ENCODE data around the gene PSD. TPM values are rescaled to one million over a fixed set of nuclear protein-coding genes. Genes with fewer than 3 reads are reported as not detected.

Gene PSD
- total RNA-seq, 4 donors from 2014 or later = 0.56 to 4.5 (median 2.1) TPM

DNA sequence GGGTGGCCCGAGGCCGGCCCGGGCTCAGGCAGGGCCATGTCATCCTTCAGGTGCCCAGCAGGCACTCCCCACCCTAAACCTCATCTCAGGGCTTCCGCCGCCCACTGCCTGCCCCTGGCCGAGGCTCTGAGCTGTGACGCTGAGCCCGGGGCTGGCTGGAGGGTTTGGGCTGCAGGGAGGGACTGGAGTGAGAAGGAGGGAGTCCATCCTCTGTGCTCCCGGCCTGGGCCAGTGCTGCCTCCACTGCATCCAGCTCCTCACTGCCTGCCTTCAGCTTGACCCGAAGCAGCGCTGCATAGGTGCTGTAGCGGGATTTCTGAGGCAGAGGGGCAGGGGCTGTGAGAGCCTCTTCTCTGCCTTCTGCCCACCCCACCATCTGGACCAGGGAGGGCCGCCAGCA is 15.5 kb downstream of the PSD start:
- no peak for DNase-seq (ENCODE audit: low spot score in 2 of 2)
- 80 to 94% methylated on average over 7 to 9 of the region's 13 CpGs for WGBS, 2 donors

DNA sequence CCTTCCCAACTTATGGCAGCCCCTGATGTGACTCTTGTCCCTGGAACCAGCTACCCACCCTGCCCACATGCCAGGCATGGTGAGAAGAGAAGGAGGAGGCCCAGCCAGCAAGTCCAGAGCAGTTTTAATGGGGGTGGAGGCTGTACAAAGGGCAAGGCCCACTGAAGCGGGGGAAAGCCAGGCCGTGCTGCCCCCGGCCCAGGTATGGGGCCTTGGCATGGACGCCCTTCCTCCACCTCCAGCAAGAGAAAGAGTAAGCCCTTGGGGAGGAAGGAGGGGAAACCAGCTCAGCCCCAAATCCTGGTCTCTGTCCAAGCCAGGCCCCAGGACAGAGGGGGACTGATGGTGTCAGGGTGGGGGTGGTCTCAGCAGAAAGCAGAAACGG is 16.1 kb downstream of the PSD start:
- 72 to 87% methylated on average over 5 of the region's 5 CpGs for WGBS, 2 donors
- no peak overlapping the region for H3K4me3 ChIP-seq (ENCODE audit: low read depth, poor library complexity, severe bottlenecking)
- intact Hi-C loops (cut with DNase I; ENCODE audit: low total_unique reads) = no loop called here
- DNase-seq (ENCODE audit: low spot score in 2 of 2) = no peak
- no peak for TF ChIP-seq POLR2A (IDR thresholded peaks at IDR 0.05)
- TF ChIP-seq, protein P1, sequence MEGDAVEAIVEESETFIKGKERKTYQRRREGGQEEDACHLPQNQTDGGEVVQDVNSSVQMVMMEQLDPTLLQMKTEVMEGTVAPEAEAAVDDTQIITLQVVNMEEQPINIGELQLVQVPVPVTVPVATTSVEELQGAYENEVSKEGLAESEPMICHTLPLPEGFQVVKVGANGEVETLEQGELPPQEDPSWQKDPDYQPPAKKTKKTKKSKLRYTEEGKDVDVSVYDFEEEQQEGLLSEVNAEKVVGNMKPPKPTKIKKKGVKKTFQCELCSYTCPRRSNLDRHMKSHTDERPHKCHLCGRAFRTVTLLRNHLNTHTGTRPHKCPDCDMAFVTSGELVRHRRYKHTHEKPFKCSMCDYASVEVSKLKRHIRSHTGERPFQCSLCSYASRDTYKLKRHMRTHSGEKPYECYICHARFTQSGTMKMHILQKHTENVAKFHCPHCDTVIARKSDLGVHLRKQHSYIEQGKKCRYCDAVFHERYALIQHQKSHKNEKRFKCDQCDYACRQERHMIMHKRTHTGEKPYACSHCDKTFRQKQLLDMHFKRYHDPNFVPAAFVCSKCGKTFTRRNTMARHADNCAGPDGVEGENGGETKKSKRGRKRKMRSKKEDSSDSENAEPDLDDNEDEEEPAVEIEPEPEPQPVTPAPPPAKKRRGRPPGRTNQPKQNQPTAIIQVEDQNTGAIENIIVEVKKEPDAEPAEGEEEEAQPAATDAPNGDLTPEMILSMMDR (IDR thresholded peaks at IDR 0.05) = no peak

More for the DNA sequence above, 15.5 kb downstream of the PSD start:
- no peak for TF ChIP-seq POLR2A (IDR thresholded peaks at IDR 0.05)
- TF ChIP-seq, protein P1 (IDR thresholded peaks at IDR 0.05) = no peak
- intact Hi-C loops (cut with DNase I; ENCODE audit: low total_unique reads) = no loop called here
- H3K4me3 ChIP-seq (ENCODE audit: low read depth, poor library complexity, severe bottlenecking) = no peak overlapping the region

DNA sequence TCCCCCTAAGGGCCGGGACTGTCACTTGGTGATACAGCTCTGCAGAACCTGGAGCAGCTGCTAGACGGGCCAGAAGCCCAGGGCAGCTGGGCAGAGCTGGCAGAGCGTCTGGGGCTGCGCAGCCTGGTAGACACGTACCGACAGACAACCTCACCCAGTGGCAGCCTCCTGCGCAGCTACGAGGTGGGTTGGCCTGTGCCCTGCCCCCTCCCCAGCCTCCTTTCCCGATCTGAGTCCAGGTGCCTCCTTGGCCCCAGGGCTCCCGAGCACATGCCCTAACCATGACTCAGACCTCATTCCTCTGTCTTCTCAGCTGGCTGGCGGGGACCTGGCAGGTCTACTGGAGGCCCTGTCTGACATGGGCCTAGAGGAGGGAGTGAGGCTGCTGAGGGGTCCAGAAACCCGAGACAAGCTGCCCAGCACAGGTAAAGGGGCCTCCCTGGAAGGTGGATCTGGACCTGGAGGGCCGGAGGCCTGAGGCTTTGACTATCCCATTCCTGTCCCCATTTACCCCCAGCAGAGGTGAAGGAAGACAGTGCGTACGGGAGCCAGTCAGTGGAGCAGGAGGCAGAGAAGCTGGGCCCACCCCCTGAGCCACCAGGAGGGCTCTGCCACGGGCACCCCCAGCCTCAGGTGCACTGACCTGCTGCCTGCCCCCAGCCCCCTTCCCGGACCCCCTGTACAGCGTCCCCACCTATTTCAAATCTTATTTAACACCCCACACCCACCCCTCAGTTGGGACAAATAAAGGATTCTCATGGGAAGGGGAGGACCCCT is 16.7 kb downstream of the PSD start:
- intact Hi-C loops (cut with DNase I; ENCODE audit: low total_unique reads) = no loop called here
- H3K4me3 ChIP-seq (ENCODE audit: low read depth, poor library complexity, severe bottlenecking) = no peak overlapping the region
- TF ChIP-seq POLR2A (IDR thresholded peaks at IDR 0.05) = no peak
- TF ChIP-seq, protein P1 (IDR thresholded peaks at IDR 0.05) = no peak
- 52 to 62% methylated on average over 17 to 18 of the region's 18 CpGs for WGBS, 2 donors
- DNase-seq (ENCODE audit: low spot score in 2 of 2) = no peak

DNA sequence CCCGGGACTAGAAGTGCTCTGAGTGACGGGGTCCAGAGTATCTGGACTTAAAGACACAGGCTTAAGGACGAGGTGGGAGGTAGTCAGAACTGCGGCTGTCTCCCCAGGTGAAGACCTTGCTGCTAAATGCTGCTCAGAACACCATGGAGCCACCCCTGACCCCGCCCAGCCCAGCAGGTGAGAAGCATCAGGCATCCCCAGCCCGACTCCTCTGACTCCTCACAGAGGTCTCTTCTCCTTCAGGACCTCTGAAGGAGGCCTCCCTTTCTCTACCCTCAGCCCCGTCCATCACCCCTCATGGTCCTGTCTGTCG is 17.3 kb downstream of the PSD start:
- H3K4me3 ChIP-seq (ENCODE audit: low read depth, poor library complexity, severe bottlenecking) = no peak overlapping the region
- TF ChIP-seq, protein P1 (IDR thresholded peaks at IDR 0.05) = no peak
- TF ChIP-seq POLR2A (IDR thresholded peaks at IDR 0.05) = no peak
- intact Hi-C loops (cut with DNase I; ENCODE audit: low total_unique reads) = no loop called here
- 80 to 88% methylated on average over 7 to 8 of the region's 8 CpGs for WGBS, 2 donors
- DNase-seq (ENCODE audit: low spot score in 2 of 2) = no peak

DNA sequence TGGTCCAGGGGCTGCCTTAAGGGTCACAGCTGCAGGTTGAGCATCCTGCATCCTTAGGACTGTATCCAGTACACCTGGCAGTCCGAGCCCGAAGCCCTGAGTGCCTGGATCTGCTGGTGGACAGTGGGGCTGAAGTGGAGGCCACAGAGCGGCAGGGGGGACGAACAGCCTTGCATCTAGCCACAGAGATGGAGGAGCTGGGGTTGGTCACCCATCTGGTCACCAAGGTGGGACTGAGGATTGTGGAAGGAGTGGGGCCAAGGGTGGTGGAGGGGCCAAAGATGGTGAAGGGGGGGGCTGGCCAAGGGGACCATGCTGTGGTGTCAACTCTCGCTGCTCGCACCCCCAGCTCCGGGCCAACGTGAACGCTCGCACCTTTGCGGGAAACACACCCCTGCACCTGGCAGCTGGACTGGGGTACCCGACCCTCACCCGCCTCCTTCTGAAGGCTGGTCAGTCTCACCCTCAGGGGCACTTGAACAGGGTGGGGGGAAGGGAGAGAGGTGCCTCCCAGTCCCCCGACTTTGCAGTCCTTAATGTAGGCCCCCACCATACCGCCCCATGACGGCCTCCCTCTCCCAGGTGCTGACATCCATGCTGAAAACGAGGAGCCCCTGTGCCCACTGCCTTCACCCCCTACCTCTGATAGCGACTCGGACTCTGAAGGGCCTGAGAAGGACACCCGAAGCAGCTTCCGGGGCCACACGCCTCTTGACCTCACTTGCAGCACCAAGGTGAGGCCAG is 17.8 kb downstream of the PSD start:
- intact Hi-C loops (cut with DNase I; ENCODE audit: low total_unique reads) = no loop called here
- no peak for DNase-seq (ENCODE audit: low spot score in 2 of 2)
- WGBS, 2 donors = 90% methylated on average over 17 to 22 of the region's 22 CpGs
- TF ChIP-seq, protein P1 (IDR thresholded peaks at IDR 0.05) = no peak
- no peak for TF ChIP-seq POLR2A (IDR thresholded peaks at IDR 0.05)
- no peak overlapping the region for H3K4me3 ChIP-seq (ENCODE audit: low read depth, poor library complexity, severe bottlenecking)
